Tibial artery (tissue), 4 donors: ENCODE data around the gene S100P.

Source experiments
- DNase-seq, 2 donors: peaks; one replicate each; pipeline ENCODE4 v3.0.0-alpha.2; 2019
- H3K27ac ChIP-seq, 2 donors: fragments of 200-600 bp; sonication (generic) in 1 of 2; 1 replicate in 1 of 2; 2 replicates in 1 of 2; pipeline ENCODE4 v1.5.1; 2018 to 2019; ENCODE audit warnings: mild to moderate bottlenecking in 1 of 2
- H3K27me3 ChIP-seq, 2 donors: fragments of 200-600 bp; sonication (generic) in 1 of 2; one replicate each; pipeline versions ENCODE4 v1.5.1 to v1.6.0; 2016 to 2019
- H3K36me3 ChIP-seq, 3 donors: fragments of 200-600 bp; sonication (generic) in 2 of 3; one replicate each; pipeline ENCODE4 v1.5.1; 2016 to 2019; ENCODE audit warnings: mild to moderate bottlenecking in 2 of 3
- H3K4me1 ChIP-seq, 4 donors: fragments of 200-600 bp; sonication (generic) in 2 of 4; 1 replicate in 3 of 4; 2 replicates in 1 of 4; pipeline ENCODE4 v1.5.1; 2016 to 2019
- H3K4me3 ChIP-seq, 2 donors: fragments of 200-600 bp; sonication (generic) in 1 of 2; 1 replicate in 1 of 2; 2 replicates in 1 of 2; pipeline ENCODE4 v1.5.1; 2018 to 2019; ENCODE audit warnings: mild to moderate bottlenecking in 2 of 2
- H3K9me3 ChIP-seq, 3 donors: fragments of 200-600 bp; sonication (generic) in 1 of 3; one replicate each; pipeline ENCODE4 v1.5.1; 2016 to 2019
- intact Hi-C: fragments of 100-400 bp; cut with DNase I; formaldehyde crosslinking; loops from one replicate; pipeline ENCODE4 v1.15.0; 2023; ENCODE audit warnings: low total_unique reads
- TF ChIP-seq, protein P1 (sequence below), 2 experiments: fragments of 200-600 bp in 1 of 2; fragments of 450-650 bp in 1 of 2; IDR thresholded peaks; one replicate each; pipeline ENCODE4 v1.5.1; 2017 to 2019; ENCODE audit warnings: antibody characterized with exemption in 2 of 2, mild to moderate bottlenecking in 1 of 2, moderate library complexity in 1 of 2

Gene S100P

DNA sequence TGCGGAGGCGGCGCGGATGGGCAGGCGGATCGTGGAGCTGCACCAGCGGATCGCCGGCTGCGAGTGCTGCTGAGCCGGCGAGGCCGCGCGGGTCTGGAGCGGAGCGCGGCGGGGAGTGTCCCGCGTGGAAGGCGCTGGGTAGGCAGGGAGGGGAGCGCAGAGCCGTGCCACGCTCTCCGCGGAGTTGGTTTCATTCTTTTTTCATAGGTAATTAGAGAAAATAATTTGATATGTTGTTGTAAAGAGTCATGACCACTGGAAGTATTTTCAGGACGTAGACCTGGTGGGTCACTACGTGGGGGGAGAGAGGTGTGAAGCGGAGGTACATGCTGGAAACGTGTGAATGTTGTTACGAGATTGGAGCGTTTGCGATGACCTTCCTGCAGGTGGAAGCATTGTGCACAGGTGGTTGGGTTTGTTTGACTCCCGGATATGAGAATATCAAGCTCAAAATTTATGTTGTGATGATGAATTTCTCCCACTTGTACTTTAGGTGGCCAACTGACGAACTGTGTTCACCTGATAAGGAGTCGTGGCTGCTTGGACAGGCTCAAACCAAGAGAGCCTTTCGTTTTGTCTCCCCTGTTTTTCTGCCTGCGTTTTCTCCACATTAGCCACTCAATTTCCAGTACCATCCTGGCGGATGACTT lies 19.1 kb upstream of the S100P start:
- Histone ChIP-seq H3K4me3 (peak overlapping the region; percentile 76 to 92), H3K4me1 (peaks cover 0 to 33% (median 29%) of the 10 kb centered on the region in 4 donors), H3K27ac (peak overlapping the region; percentile 82 to 90), H3K36me3 (peaks cover 0 to 4% (median 0%) of the 10 kb centered on the region in 3 donors), H3K27me3 (no peaks in the 10 kb centered on the region), H3K9me3 (no peaks in the 10 kb centered on the region)
- intact Hi-C loops, result loop anchor here (10.0 kb wide), 1 partner anchor 100 kb away; the partner anchor contains the start of gene MAN2B2
- DNase-seq, result peak in 1 of 2 donors; percentile 60
- TF ChIP-seq, protein P1, sequence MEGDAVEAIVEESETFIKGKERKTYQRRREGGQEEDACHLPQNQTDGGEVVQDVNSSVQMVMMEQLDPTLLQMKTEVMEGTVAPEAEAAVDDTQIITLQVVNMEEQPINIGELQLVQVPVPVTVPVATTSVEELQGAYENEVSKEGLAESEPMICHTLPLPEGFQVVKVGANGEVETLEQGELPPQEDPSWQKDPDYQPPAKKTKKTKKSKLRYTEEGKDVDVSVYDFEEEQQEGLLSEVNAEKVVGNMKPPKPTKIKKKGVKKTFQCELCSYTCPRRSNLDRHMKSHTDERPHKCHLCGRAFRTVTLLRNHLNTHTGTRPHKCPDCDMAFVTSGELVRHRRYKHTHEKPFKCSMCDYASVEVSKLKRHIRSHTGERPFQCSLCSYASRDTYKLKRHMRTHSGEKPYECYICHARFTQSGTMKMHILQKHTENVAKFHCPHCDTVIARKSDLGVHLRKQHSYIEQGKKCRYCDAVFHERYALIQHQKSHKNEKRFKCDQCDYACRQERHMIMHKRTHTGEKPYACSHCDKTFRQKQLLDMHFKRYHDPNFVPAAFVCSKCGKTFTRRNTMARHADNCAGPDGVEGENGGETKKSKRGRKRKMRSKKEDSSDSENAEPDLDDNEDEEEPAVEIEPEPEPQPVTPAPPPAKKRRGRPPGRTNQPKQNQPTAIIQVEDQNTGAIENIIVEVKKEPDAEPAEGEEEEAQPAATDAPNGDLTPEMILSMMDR (IDR thresholded peaks at IDR 0.05), result no peak

DNA sequence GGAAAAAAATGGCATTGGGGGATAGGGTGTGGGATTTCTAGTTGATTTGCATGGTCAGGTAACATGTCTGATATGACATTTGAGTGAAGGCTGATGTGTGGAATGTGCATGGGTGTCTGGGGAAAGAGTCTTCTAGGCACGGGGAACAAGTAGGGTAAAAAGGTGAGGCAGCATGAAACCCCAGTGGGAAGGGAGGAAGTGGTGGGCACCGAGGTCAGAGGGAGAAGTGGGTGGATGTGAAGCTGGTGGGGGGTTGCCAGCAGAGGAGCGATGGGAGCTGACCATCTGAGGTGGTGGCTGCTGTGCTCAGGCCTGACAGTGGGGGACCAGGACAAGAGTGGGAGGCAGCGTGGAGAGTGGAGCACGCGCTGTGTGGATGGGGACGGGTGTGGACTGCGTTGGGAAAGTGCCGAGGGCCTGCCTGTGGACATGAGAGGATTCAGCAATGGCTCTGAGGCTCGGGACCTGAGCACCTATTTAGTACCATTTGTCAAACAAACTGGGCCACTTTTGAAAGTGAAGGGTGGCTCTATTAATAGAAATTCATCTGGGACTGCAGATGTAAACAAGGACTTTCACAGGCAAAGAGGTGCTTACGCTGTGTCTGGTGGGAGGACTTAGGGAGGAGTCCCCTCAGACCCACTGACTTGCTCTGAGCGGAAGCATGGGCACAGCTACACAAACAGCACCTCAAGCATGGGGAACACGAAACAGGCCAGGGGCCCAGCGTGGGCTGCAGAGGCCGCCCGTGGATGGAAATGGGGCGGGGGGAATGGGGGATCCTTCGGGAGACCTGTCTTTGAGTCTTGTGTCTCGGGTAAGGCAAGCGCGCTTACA lies 16.7 kb upstream of the S100P start:
- no peak for DNase-seq
- TF ChIP-seq, protein P1 (IDR thresholded peaks at IDR 0.05), result no peak
- Histone ChIP-seq H3K36me3 (peaks cover 0 to 12% (median 0%) of the 10 kb centered on the region in 3 donors), H3K4me1 (peaks cover 0 to 33% (median 29%) of the 10 kb centered on the region in 4 donors), H3K4me3 (no peak overlapping the region), H3K27ac (no peak overlapping the region), H3K27me3 (no peaks in the 10 kb centered on the region), H3K9me3 (no peaks in the 10 kb centered on the region)
- intact Hi-C loops, result loop anchor here (10.0 kb wide), 1 partner anchor 102 kb away; the partner anchor contains the start of gene MAN2B2

DNA sequence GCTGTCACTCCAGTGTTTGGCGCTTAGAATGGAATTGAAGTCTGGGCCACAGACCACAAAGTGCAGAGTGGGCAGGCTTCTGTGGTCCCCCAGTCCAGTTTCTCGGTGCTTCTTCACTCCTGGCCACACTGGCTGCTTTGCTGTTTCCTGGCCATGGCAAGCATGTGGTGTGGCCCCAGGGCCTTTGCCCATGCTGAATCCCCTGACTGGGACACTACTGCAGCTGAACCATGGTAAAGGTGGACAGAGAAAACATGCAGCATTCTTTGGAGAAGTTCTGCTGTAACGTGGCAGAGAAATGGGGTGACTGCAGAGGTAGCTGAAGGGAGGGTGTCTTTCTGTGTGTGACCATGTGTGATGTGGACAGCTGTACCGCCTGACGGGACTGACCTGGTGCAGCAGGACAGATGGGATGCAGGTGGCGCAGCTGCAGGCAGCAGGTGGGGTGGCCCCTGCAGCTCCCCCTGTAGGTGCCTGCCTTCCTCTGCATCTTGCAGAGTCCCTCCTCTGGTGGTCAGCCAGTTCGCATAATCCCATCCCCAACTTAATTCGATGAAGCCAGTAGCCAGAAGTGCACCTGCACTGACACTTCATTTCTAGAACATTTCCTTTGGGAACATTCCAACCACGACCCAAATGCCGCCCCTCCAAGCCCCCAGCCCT lies 13.2 kb upstream of the S100P start:
- no peak overlapping the region for H3K4me3 ChIP-seq
- H3K36me3 ChIP-seq, result peaks cover 0 to 12% (median 0%) of the 10 kb centered on the region in 3 donors
- peaks cover 0 to 20% (median 17%) of the 10 kb centered on the region in 4 donors for H3K4me1 ChIP-seq
- H3K9me3 ChIP-seq, result no peaks in the 10 kb centered on the region
- DNase-seq, result no peak
- H3K27me3 ChIP-seq, result no peaks in the 10 kb centered on the region
- H3K27ac ChIP-seq, result no peak overlapping the region
- TF ChIP-seq, protein P1 (IDR thresholded peaks at IDR 0.05), result no peak
- intact Hi-C loops, result no loop called here

DNA sequence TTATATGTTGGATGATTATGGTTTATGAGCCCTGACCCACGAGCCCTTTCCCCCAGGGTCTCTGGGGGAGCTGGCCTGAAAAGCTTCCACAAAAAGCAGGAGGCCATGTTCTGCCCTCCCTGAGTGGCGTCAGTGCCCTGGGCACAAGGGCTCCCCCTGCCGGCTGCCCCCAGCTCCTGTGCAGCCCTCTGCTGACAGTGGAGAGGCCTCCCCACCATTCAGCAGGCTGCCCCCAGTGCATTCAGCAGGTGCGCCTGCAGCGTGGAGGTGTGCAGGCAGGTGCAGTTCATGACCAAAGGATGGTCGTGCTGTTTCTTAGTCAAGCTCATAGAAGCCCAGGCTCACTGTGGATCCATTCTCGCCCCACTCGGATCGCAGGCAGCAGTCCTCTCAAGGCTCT lies 12.5 kb upstream of the S100P start:
- TF ChIP-seq, protein P1 (IDR thresholded peaks at IDR 0.05), result no peak
- Histone ChIP-seq H3K27me3 (no peaks in the 10 kb centered on the region), H3K36me3 (peaks cover 0 to 12% (median 0%) of the 10 kb centered on the region in 3 donors), H3K4me1 (peaks cover 0 to 13% (median 11%) of the 10 kb centered on the region in 4 donors), H3K4me3 (no peak overlapping the region), H3K9me3 (no peaks in the 10 kb centered on the region), H3K27ac (no peak overlapping the region)
- intact Hi-C loops, result no loop called here
- no peak for DNase-seq

DNA sequence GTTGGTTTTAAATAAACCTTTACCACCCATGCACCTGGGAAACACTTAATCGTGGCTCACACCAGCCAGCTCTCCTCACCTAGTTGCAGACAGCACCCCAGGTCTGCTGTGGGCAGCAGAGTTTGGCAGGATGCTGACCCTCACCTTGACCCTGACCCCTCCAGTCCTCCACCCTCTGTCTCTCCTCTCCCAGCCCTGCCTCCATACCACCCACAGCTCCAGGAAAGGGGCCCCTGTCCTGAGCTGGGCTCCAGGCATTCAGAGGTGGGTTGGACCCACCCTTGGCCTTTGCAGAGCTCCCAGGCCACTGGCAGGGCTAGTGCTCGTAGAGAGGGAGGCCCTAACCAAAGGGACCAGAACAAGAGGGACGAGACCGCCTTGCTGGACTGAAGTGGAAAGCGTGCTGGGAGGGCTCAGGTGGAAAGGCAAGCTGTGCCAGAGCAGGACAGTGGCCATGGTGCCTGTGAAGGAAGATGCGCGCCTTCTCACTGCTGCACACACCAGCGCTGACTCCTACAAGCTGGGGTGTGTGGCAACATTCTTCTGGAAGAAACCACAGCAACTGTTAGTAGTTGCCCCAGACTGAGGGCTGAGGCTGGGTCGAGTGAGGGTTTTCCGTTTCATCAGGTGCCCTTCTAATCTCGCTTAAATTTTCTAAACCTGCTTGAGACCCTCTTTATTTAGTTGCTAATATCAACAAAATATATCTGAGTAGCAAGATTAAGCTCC lies 10.7 kb upstream of the S100P start:
- H3K27ac ChIP-seq, result no peak overlapping the region
- intact Hi-C loops, result no loop called here

More for the DNA sequence above, 10.7 kb upstream of the S100P start:
- DNase-seq, result no peak
- H3K4me1 ChIP-seq, result no peaks in the 10 kb centered on the region
- no peaks in the 10 kb centered on the region for H3K27me3 ChIP-seq
- H3K36me3 ChIP-seq, result peaks cover 0 to 7% (median 0%) of the 10 kb centered on the region in 3 donors
- TF ChIP-seq, protein P1 (IDR thresholded peaks at IDR 0.05), result no peak
- no peaks in the 10 kb centered on the region for H3K9me3 ChIP-seq
- no peak overlapping the region for H3K4me3 ChIP-seq
